COLO829 (cell line): ENCODE measurements around the gene BACH2.
"Not testable (repeated sequence)": the region's sequence is repeated elsewhere in the genome, so short reads cannot be mapped to it uniquely, and the experiment has no call there.

Experiments used
- DNase-seq: peaks from one replicate; pipeline ENCODE4 v3.0.0; 2012; ENCODE audit warnings: low spot score

Gene BACH2

GRCh38 chr6:89890845-89891528, 405.7 kb downstream of the BACH2 start:
- DNase-seq = not testable (repeated sequence)

GRCh38 chr6:89888871-89889270, 407.8 kb downstream of the BACH2 start:
- no peak for DNase-seq

DNA sequence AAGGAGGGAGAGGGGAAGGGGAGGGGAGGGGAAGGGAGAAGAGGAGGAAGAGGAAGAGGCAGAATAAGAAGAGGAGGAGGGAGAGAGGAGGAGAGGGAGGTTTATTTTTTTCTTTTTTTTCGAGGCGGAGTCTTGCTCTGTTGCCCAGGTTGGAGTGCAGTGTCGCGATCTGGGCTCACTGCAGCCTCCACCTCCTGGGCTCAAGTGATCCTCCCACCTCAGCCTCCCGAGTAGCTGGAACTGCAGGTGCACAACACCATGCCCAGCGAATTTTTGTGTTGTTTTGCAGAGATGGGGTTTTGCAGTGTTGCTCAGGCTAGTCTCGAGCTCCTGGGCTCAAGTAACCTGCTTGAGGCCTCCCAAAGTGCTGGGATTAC, 408.5 kb downstream of the BACH2 start:
- DNase-seq = no peak

DNA sequence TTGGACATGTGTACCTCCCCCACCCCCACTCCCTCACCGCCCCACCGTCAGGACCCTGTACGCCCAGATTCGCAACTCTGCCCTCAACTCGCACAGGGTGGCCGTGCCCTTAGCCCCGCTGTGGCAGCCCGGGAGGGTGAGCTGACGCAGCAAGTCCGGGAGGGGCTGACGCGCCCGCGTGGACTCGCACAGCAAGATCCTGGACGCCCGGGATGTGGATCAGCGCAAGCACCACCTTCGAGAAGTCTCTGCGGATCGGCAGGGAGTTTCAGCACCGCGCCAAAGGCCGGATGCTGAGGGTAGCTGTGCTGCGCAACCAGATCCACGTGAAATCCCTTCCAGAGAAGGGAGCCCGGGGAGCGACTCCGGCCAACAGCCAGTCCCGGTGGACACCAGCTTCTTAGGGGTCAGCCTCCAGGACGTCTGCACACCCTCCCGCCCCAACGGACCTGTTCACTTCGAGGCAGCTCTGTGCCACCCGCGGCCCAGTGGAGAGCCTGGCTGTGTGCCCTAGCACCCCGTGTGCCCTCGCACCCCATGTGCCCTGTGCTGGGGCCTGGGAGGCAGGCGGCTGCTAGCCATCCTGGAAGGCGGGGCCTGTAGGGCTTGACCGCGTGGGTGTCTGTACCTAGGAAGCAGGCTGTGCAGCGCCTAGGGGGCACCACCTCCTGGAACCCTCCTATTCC, 409.0 kb downstream of the BACH2 start:
- no peak for DNase-seq

GRCh38 chr6:89886378-89887120, 410.1 kb downstream of the BACH2 start:
- DNase-seq = no peak
